Thymus (tissue), 14 donors: ENCODE data around the gene DHRS7. TPM values are rescaled to one million over a fixed set of nuclear protein-coding genes. Genes with fewer than 3 reads are reported as not detected.

Source experiments
- DNase-seq, 9 donors: peaks; one replicate each; pipeline ENCODE4 v3.0.0-alpha.2; 2013; ENCODE audit warnings: low spot score in 9 of 9, low read depth in 6 of 9, missing footprints in 1 of 9
- H3K27ac ChIP-seq, 2 donors: one replicate each; pipeline ENCODE4 v1.5.1; 2013; ENCODE audit warnings: control low read depth in 1 of 2, low read depth in 1 of 2, low read length in 1 of 2, mild to moderate bottlenecking in 1 of 2, moderate library complexity in 1 of 2
- H3K27me3 ChIP-seq, 2 donors: one replicate each; pipeline ENCODE4 v1.5.1; 2013; ENCODE audit warnings: low read length in 1 of 2; ENCODE audit not compliant: control insufficient read depth in 2 of 2, insufficient read depth in 1 of 2
- H3K36me3 ChIP-seq, 2 donors: one replicate each; pipeline ENCODE4 v1.5.1; 2013; ENCODE audit warnings: low read length in 1 of 2, mild to moderate bottlenecking in 1 of 2, moderate library complexity in 1 of 2; ENCODE audit not compliant: control insufficient read depth in 2 of 2, insufficient read depth in 2 of 2
- H3K4me1 ChIP-seq, 2 donors: one replicate each; pipeline ENCODE4 v1.5.1; 2013; ENCODE audit warnings: low read length in 2 of 2; ENCODE audit not compliant: control insufficient read depth in 2 of 2, insufficient read depth in 2 of 2
- H3K4me3 ChIP-seq, 2 donors: one replicate each; pipeline ENCODE4 v1.5.1; 2013; ENCODE audit warnings: low read length in 2 of 2, control low read depth in 1 of 2, mild to moderate bottlenecking in 1 of 2
- H3K9me3 ChIP-seq, 2 donors: one replicate each; pipeline ENCODE4 v1.5.1; 2013; ENCODE audit warnings: low read length in 1 of 2, mild to moderate bottlenecking in 1 of 2; ENCODE audit not compliant: control insufficient read depth in 2 of 2, insufficient read depth in 1 of 2
- WGBS: extraction: QIAGEN DNeasy Blood & Tissue Kit; methylation state at CpG from one replicate; pipeline ENCODE4 v1.1.7; 2013; 5-methylcytosine and 5-hydroxymethylcytosine counted together
- long read RNA-seq, 10 donors: transcript quantifications; one replicate each; lab custom pipeline, GENCODE V29; 2026
- polyA plus RNA-seq: library from polyadenylated mRNA; stranded (reverse); fragments of 200-250 nt; gene quantifications from one replicate; pipeline ENCODE4 v1.2.3, GENCODE V29; 2013
- total RNA-seq: library from RNA; stranded (reverse); fragments of 120-200 nt; gene quantifications from one replicate; pipeline ENCODE4 v1.2.4, GENCODE V29; 2013
- donor health status: healthy.

DHRS7 gene
- total RNA-seq, result 40.7 TPM
- polyA plus RNA-seq, result 63.7 TPM
- long read RNA-seq, donor 1, partial matches to known transcripts, result 0 of 2 reads
- long read RNA-seq, donor 1, other reads (novel, unspliced or antisense), result 0 of 2 reads
- long read RNA-seq, donor 2, result 0 reads
- long read RNA-seq, donor 3, transcript DHRS7-209 (7 exons, 1,322 nt), result major isoform, 22 of 34 reads
- long read RNA-seq, donor 3, transcript DHRS7-206 (2 exons, 563 nt), result minor isoform, 11 of 34 reads
- long read RNA-seq, donor 3, partial matches to known transcripts, result 0 of 34 reads
- long read RNA-seq, donor 3, other reads (novel, unspliced or antisense), result 0 of 34 reads
- long read RNA-seq, donor 4, transcript DHRS7-206 (2 exons, 563 nt), result minor isoform, 8 of 19 reads
- long read RNA-seq, donor 4, transcript DHRS7-209 (7 exons, 1,322 nt), result major isoform, 11 of 19 reads
- long read RNA-seq, donor 4, partial matches to known transcripts, result 0 of 19 reads
- long read RNA-seq, donor 4, other reads (novel, unspliced or antisense), result 0 of 19 reads
- long read RNA-seq, donor 5, transcript DHRS7-206 (2 exons, 563 nt), result major isoform, 24 of 77 reads
- long read RNA-seq, donor 5, transcript DHRS7-209 (7 exons, 1,322 nt), result major isoform, 24 of 77 reads
- long read RNA-seq, donor 5, partial matches to known transcripts, result 28 of 77 reads
- long read RNA-seq, donor 5, other reads (novel, unspliced or antisense), result 0 of 77 reads
- long read RNA-seq, donor 6, transcript DHRS7-209 (7 exons, 1,322 nt), result major isoform, 27 of 31 reads
- long read RNA-seq, donor 6, partial matches to known transcripts, result 0 of 31 reads
- long read RNA-seq, donor 6, other reads (novel, unspliced or antisense), result 0 of 31 reads
- long read RNA-seq, donor 7, transcript DHRS7-209 (7 exons, 1,322 nt), result major isoform, 27 of 39 reads
- long read RNA-seq, donor 7, transcript DHRS7-206 (2 exons, 563 nt), result minor isoform, 5 of 39 reads
- long read RNA-seq, donor 7, partial matches to known transcripts, result 7 of 39 reads
- long read RNA-seq, donor 7, other reads (novel, unspliced or antisense), result 0 of 39 reads
- long read RNA-seq, donor 8, transcript DHRS7-209 (7 exons, 1,322 nt), result major isoform, 6 of 11 reads
- long read RNA-seq, donor 8, partial matches to known transcripts, result 0 of 11 reads
- long read RNA-seq, donor 8, other reads (novel, unspliced or antisense), result 0 of 11 reads
- long read RNA-seq, donor 9, transcript DHRS7-209 (7 exons, 1,322 nt), result major isoform, 14 of 15 reads
- long read RNA-seq, donor 9, partial matches to known transcripts, result 0 of 15 reads
- long read RNA-seq, donor 9, other reads (novel, unspliced or antisense), result 0 of 15 reads
- long read RNA-seq, donor 10, transcript DHRS7-206 (2 exons, 563 nt), result minor isoform, 9 of 28 reads
- long read RNA-seq, donor 10, transcript DHRS7-209 (7 exons, 1,322 nt), result major isoform, 17 of 28 reads
- long read RNA-seq, donor 10, partial matches to known transcripts, result 0 of 28 reads
- long read RNA-seq, donor 10, other reads (novel, unspliced or antisense), result 0 of 28 reads

- Histone ChIP-seq H3K27ac (peak within 1 kb of the TSS; percentile 93 to 98), H3K4me3 (peak within 1 kb of the TSS; percentile 83 to 98), H3K9me3 (peaks cover 0 to 3% of the 10 kb centered on the region in 2 donors), H3K4me1 (peaks cover 0 to 11% of the 10 kb centered on the region in 2 donors), H3K27me3 (no peaks in the 10 kb centered on the region), H3K36me3 (no peaks in the 10 kb centered on the region)
- under 1% methylated on average over 68 of the region's 68 CpGs for WGBS
- DNase-seq, result peak; percentile 58 to 87 (median 71)
Observed at GRCh38 chr14:60164712-60165546, at the start of gene DHRS7. TSS of gene DHRS7 (minus strand) at chr14:60165398. CDS start at chr14:60165309, 89 bp downstream.

GRCh38 chr14:60214415-60215126, 49.4 kb upstream of the DHRS7 start:
- H3K27ac ChIP-seq, result no peak overlapping the region
- DNase-seq, result no peak
- H3K4me3 ChIP-seq, result no peak overlapping the region
- H3K4me1 ChIP-seq, result no peaks in the 10 kb centered on the region
- 95% methylated on average over 1 of the region's 1 CpG for WGBS
- H3K36me3 ChIP-seq, result no peaks in the 10 kb centered on the region
- H3K9me3 ChIP-seq, result no peaks in the 10 kb centered on the region
- H3K27me3 ChIP-seq, result no peaks in the 10 kb centered on the region

GRCh38 chr14:60214003-60214402, 48.8 kb upstream of the DHRS7 start:
- no peak overlapping the region for H3K4me3 ChIP-seq
- no peak for DNase-seq
- no peak overlapping the region for H3K27ac ChIP-seq
- no peaks in the 10 kb centered on the region for H3K4me1 ChIP-seq
- H3K36me3 ChIP-seq, result no peaks in the 10 kb centered on the region
- H3K27me3 ChIP-seq, result no peaks in the 10 kb centered on the region
- H3K9me3 ChIP-seq, result no peaks in the 10 kb centered on the region
- 96% methylated on average over 3 of the region's 3 CpGs for WGBS

GRCh38 chr14:60212503-60213371, 47.5 kb upstream of the DHRS7 start:
- no peak for DNase-seq
- no peaks in the 10 kb centered on the region for H3K4me1 ChIP-seq
- no peaks in the 10 kb centered on the region for H3K27me3 ChIP-seq
- H3K9me3 ChIP-seq, result no peaks in the 10 kb centered on the region
- H3K27ac ChIP-seq, result no peak overlapping the region
- H3K4me3 ChIP-seq, result no peak overlapping the region
- H3K36me3 ChIP-seq, result no peaks in the 10 kb centered on the region
- WGBS, result 94% methylated on average over 5 of the region's 5 CpGs

- H3K4me1 ChIP-seq, result no peaks in the 10 kb centered on the region
- WGBS, result 98% methylated on average over 3 of the region's 3 CpGs
- no peak for DNase-seq
- no peaks in the 10 kb centered on the region for H3K9me3 ChIP-seq
- H3K36me3 ChIP-seq, result no peaks in the 10 kb centered on the region
- H3K27ac ChIP-seq, result no peak overlapping the region
- H3K27me3 ChIP-seq, result no peaks in the 10 kb centered on the region
- H3K4me3 ChIP-seq, result no peak overlapping the region
Observed at GRCh38 chr14:60211153-60211552, 46.0 kb upstream of the DHRS7 start.

GRCh38 chr14:60210703-60211102, 45.5 kb upstream of the DHRS7 start:
- H3K27ac ChIP-seq, result no peak overlapping the region
- no peaks in the 10 kb centered on the region for H3K36me3 ChIP-seq
- no peaks in the 10 kb centered on the region for H3K9me3 ChIP-seq
- 96% methylated on average over 1 of the region's 1 CpG for WGBS
- no peak for DNase-seq
- H3K27me3 ChIP-seq, result no peaks in the 10 kb centered on the region
- no peak overlapping the region for H3K4me3 ChIP-seq
- H3K4me1 ChIP-seq, result no peaks in the 10 kb centered on the region

- H3K9me3 ChIP-seq, result no peaks in the 10 kb centered on the region
- WGBS, result 90% methylated on average over 6 of the region's 6 CpGs
- H3K4me3 ChIP-seq, result no peak overlapping the region
Observed at GRCh38 chr14:60206837-60207533, 41.8 kb upstream of the DHRS7 start.

More at GRCh38 chr14:60206837-60207533, 41.8 kb upstream of the DHRS7 start:
- Histone ChIP-seq H3K36me3 (no peaks in the 10 kb centered on the region), H3K27me3 (no peaks in the 10 kb centered on the region), H3K4me1 (no peaks in the 10 kb centered on the region), H3K27ac (no peak overlapping the region)
- DNase-seq, result no peak
